Panc1 (cell line): ENCODE results near the gene CSMD2.

Source experiments
- CTCF ChIP-seq: fragments of 450-650 bp; IDR thresholded peaks from 2 replicates; pipeline ENCODE4 v1.5.1; 2017; ENCODE audit warnings: mild to moderate bottlenecking
- POLR2AphosphoS5 ChIP-seq: IDR thresholded peaks from 2 replicates; pipeline ENCODE4 v1.6.1; 2012; ENCODE audit warnings: mild to moderate bottlenecking, low read depth, low read length, moderate library complexity
- REST ChIP-seq, 2 experiments: IDR thresholded peaks; 2 replicates each; pipeline ENCODE4 v1.6.1; 2011 to 2012; ENCODE audit warnings: low read depth in 2 of 2, control low read depth in 1 of 2, low read length in 1 of 2, mild to moderate bottlenecking in 1 of 2, moderate library complexity in 1 of 2; ENCODE audit not compliant: insufficient read depth in 1 of 2
- SIN3A ChIP-seq: IDR thresholded peaks from 2 replicates; pipeline ENCODE4 v1.6.1; 2012; ENCODE audit warnings: low read depth, mild to moderate bottlenecking, low read length, moderate library complexity, borderline replicate concordance; ENCODE audit not compliant: insufficient read depth
- TCF7L2 ChIP-seq: IDR thresholded peaks from 2 replicates; pipeline ENCODE4 v1.6.1; 2011; ENCODE audit warnings: mild to moderate bottlenecking, low read depth, low read length, inconsistent platforms

GRCh38 chr1:33782776-33783175, 382.3 kb downstream of the CSMD2 start:
- TF ChIP-seq CTCF: no peak
- TF ChIP-seq POLR2AphosphoS5: no peak
- no peak for TF ChIP-seq REST (IDR thresholded peaks at IDR 0.05; ENCODE audit: insufficient read depth in 1 of 2, low read depth in 2 of 2, low read length in 1 of 2)
- no peak for TF ChIP-seq TCF7L2
- no peak for TF ChIP-seq SIN3A
